ENCODE measurements around the gene MYL10. TPM values are rescaled to one million over a fixed set of nuclear protein-coding genes. Genes with fewer than 3 reads are reported as not detected.

Gene MYL10
- polyA plus RNA-seq, 2 of the 4 experiments (the other 2 are of a cell fraction) = not detected

DNA sequence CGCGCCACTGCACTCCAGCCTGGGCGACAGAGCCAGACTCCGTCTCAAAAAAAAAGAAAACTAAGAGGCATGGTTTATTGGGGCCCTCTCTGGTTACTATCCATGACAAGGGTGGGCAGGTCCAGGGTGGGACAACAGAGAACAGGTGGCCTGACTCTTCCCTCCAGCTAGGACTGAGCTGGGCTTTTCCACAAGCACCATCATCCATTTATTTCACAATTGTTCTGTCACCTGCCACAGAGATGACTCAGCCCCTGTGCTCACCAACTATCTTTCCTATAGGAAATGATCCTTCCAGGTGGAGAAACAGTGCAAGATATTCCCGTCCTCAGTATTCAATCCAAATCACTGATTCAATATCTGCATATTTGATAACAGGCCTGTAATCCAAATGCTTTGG lies 44.9 kb upstream of the MYL10 start:
- POLR2A ChIA-PET = no interaction called here
- peaks cover 7% of the 10 kb centered on the region; the same call in 1 of the 3 replicates for H3K4me1 ChIP-seq
- CTCF ChIA-PET = interaction anchor here (0.8 to 2.1 kb wide), 6 partner anchors 13 to 599 kb away, joined by 3 to 5 read pairs (median 4); no protein-coding TSS in a partner anchor
- TF ChIP-seq CEBPB (IDR thresholded peaks at IDR 0.05) (peak; percentile 5 to 31; a peak in 1 of 4 replicates), GATA3 (IDR thresholded peaks at IDR 0.05; ENCODE audit: borderline replicate concordance) (no peak), HEYL (CRISPR knock-in tag; IDR thresholded peaks at IDR 0.05) (no peak), NFE2L2 (conservative IDR thresholded peaks at IDR 0.05; ENCODE audit: low read length) (no peak), RNF2 (IDR thresholded peaks at IDR 0.05; ENCODE audit: borderline replicate concordance, low read depth) (no peak)
- no peak overlapping the region for H3K4me3 ChIP-seq
- FAIRE-seq = no peak
- no peak overlapping the region for H3K4me2 ChIP-seq
- 0 out of 3 replicates have a peak, but pooled peaks cover 2% of the 10 kb centered on the region for H3K9me3 ChIP-seq
- 0 out of 6 replicates have a peak overlapping the region, but pooled peaks of 1 of the 2 experiments have one; percentile 30 for H3K27ac ChIP-seq
- no peak for ATAC-seq
- 79% methylated on average over 5 of the region's 5 CpGs for WGBS (ENCODE audit: missing lambda C conversion rate)
- no peak for DNase-seq (ENCODE audit: low read depth in 1 of 2, low spot score in 1 of 2)

DNA sequence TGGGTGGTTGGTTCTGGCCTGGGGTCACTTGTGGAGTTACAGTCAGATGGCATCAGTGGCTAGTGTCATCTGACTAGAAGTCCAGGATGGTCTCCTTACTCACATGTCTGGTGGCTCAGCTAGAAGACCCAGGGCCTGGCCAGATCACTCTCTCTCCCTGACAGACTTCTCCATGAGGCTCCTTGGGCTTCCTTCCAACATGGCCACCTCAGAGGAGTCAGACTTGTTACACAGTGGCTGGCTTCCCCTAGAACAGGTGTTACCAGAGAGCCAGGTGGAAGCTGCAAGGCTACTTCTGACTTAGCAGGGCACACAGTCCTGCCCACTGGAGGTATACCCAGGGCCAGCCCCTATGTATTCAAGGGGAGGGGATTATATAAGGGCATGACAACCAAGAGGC lies 44.2 kb upstream of the MYL10 start:
- H3K4me2 ChIP-seq = no peak overlapping the region
- H3K27ac ChIP-seq = no peak overlapping the region
- no peak for ATAC-seq
- no peak for DNase-seq (ENCODE audit: low read depth in 1 of 2, low spot score in 1 of 2)
- H3K4me1 ChIP-seq = peaks cover 7% of the 10 kb centered on the region; the same call in 1 of the 3 replicates
- TF ChIP-seq HEYL (CRISPR knock-in tag; IDR thresholded peaks at IDR 0.05) = no peak
- TF ChIP-seq POLR2AphosphoS2 (conservative IDR thresholded peaks at IDR 0.05; ENCODE audit: low read length) = no peak
- TF ChIP-seq RARB (CRISPR knock-in tag; IDR thresholded peaks at IDR 0.05) = no peak
- TF ChIP-seq KDM1A (IDR thresholded peaks at IDR 0.05; ENCODE audit: low read depth) = no peak
- TF ChIP-seq CBX8 (IDR thresholded peaks at IDR 0.05) = no peak
- no peak for TF ChIP-seq CEBPB (IDR thresholded peaks at IDR 0.05)
- TF ChIP-seq GATA3 (IDR thresholded peaks at IDR 0.05; ENCODE audit: borderline replicate concordance) = no peak
- no peak for TF ChIP-seq MAZ (IDR thresholded peaks at IDR 0.05; ENCODE audit: borderline replicate concordance, low read depth, low read length)
- no peak for TF ChIP-seq SMC3 (IDR thresholded peaks at IDR 0.05)
- no peak for TF ChIP-seq HDAC2 (IDR thresholded peaks at IDR 0.05)
- no peak for TF ChIP-seq RCOR1 (IDR thresholded peaks at IDR 0.05; ENCODE audit: low read depth, low read length)
- no peak for TF ChIP-seq NFE2L2 (conservative IDR thresholded peaks at IDR 0.05; ENCODE audit: low read length)
- TF ChIP-seq FOXS1 (CRISPR knock-in tag; IDR thresholded peaks at IDR 0.05) = no peak
- no peak for TF ChIP-seq CHD2 (IDR thresholded peaks at IDR 0.05; ENCODE audit: low read length, partially characterized antibody)
- no peak for TF ChIP-seq TP53 (CRISPR knock-in tag; IDR thresholded peaks at IDR 0.05)
- POLR2A ChIA-PET = no interaction called here
- H3K9me3 ChIP-seq = 0 out of 3 replicates have a peak, but pooled peaks cover 2% of the 10 kb centered on the region
- no peak overlapping the region for H3K4me3 ChIP-seq
- no peak for FAIRE-seq
- CTCF ChIA-PET = interaction anchor here (1.3 to 1.6 kb wide), 2 partner anchors 13 to 23 kb away, joined by 4 to 5 read pairs; no protein-coding TSS in a partner anchor

DNA sequence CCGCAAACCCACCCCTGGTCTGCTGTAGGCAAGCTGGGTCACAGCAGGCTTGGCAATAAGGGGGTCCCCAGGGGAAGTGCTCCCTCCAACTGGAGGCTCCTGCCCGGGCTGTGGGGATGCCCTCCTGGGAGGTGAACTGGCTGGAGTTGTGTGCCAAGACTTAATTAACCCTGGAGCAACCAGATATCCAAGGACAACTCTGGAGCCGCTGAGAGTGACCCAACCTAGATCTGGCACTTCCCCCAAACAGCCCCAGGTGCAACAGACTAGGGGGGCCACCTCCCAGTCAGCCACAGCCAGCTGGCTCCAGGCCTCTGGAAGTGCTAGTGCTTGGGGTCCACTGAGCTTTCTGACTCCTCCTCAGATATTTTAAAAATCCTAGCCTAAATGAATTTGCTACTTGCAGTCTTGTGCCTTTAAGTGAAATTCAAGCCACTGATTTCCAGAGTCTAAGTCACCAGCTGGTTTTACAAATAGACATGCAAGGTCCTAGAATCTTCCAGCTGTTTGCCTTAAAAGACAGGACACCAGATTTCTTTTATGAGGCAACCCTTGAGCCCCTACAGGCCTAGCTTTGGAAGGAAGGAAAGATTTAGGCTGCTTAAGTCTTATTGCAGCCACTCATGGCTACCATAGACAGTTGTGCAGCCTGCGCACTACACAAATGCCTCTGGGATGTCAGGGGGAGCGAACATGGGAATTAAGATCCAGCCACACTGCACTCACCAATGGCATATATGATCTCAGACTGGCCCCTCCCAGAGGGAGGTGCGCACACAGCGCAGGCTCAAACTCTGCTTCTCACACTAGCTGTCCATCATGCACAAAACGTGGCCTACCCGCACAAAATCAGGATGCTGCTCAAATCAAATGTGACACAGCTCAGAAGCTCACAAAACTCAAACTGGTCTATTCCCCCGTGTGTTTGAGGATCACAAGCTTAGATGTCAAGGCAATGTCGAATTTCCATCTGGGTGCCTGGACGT lies 42.6 kb upstream of the MYL10 start:
- ChIA-PET POLR2A (no interaction called here), CTCF (interaction anchor here (1.4 to 1.5 kb wide), 2 partner anchors 9 to 69 kb away, joined by 3 to 4 read pairs; no protein-coding TSS in a partner anchor)
- WGBS (ENCODE audit: missing lambda C conversion rate) = 75% methylated on average over 12 of the region's 12 CpGs
- H3K9me3 ChIP-seq = 0 out of 3 replicates have a peak, but pooled peaks cover 2% of the 10 kb centered on the region
- ATAC-seq (peak in 1 of 2 experiments; percentile 7; a peak in 2 of 6 replicates), FAIRE-seq (no peak), DNase-seq (ENCODE audit: low read depth in 1 of 2, low spot score in 1 of 2) (no peak)
- TF ChIP-seq, protein P1, sequence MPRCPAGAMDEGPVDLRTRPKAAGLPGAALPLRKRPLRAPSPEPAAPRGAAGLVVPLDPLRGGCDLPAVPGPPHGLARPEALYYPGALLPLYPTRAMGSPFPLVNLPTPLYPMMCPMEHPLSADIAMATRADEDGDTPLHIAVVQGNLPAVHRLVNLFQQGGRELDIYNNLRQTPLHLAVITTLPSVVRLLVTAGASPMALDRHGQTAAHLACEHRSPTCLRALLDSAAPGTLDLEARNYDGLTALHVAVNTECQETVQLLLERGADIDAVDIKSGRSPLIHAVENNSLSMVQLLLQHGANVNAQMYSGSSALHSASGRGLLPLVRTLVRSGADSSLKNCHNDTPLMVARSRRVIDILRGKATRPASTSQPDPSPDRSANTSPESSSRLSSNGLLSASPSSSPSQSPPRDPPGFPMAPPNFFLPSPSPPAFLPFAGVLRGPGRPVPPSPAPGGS (IDR thresholded peaks at IDR 0.05) = no peak
- TF ChIP-seq, protein P2, sequence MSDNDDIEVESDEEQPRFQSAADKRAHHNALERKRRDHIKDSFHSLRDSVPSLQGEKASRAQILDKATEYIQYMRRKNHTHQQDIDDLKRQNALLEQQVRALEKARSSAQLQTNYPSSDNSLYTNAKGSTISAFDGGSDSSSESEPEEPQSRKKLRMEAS (IDR thresholded peaks at IDR 0.05) = no peak
- TF ChIP-seq NFE2L2 (conservative IDR thresholded peaks at IDR 0.05; ENCODE audit: low read length) = no peak
- no peak for TF ChIP-seq CHD4 (IDR thresholded peaks at IDR 0.05; ENCODE audit: borderline replicate concordance)
- TF ChIP-seq RAD21 (conservative IDR thresholded peaks at IDR 0.05 in 1 of 2, IDR thresholded peaks at IDR 0.05 in 1 of 2) = no peak
- TF ChIP-seq MAFK (IDR thresholded peaks at IDR 0.05; ENCODE audit: partially characterized antibody) = no peak
- no peak for TF ChIP-seq NPAS2 (CRISPR knock-in tag; IDR thresholded peaks at IDR 0.05; ENCODE audit: borderline replicate concordance)
- no peak for TF ChIP-seq MYC (IDR thresholded peaks at IDR 0.05; ENCODE audit: borderline replicate concordance, low read length)
- TF ChIP-seq, protein P3, sequence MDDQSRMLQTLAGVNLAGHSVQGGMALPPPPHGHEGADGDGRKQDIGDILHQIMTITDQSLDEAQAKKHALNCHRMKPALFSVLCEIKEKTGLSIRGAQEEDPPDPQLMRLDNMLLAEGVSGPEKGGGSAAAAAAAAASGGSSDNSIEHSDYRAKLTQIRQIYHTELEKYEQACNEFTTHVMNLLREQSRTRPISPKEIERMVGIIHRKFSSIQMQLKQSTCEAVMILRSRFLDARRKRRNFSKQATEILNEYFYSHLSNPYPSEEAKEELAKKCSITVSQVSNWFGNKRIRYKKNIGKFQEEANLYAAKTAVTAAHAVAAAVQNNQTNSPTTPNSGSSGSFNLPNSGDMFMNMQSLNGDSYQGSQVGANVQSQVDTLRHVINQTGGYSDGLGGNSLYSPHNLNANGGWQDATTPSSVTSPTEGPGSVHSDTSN (IDR thresholded peaks at IDR 0.05) = no peak
- no peak for TF ChIP-seq GATA3 (IDR thresholded peaks at IDR 0.05; ENCODE audit: borderline replicate concordance)
- TF ChIP-seq JUNB (IDR thresholded peaks at IDR 0.05) = no peak
- no peak for TF ChIP-seq EHF (CRISPR knock-in tag; IDR thresholded peaks at IDR 0.05)
- no peaks in the 10 kb centered on the region for H3K4me1 ChIP-seq
- H3K4me2 ChIP-seq = no peak overlapping the region
- peak overlapping the region in 1 of 2 experiments; percentile 47; a peak in 2 of 6 replicates for H3K27ac ChIP-seq
- H3K4me3 ChIP-seq = no peak overlapping the region

Measured in A549 (cell line).